Type B pancreatic cell (in vitro differentiated cells): Measurements from ENCODE around the gene BMP2K. TPM values are rescaled to one million over a fixed set of nuclear protein-coding genes. Genes with fewer than 3 reads are reported as not detected.

Experiments used
- DNase-seq: peaks from one replicate; pipeline ENCODE4 v3.0.0; 2021; ENCODE audit warnings: mixed read lengths; ENCODE audit not compliant: unreplicated experiment; ENCODE audit errors: extremely low spot score
- H3K27ac Mint-ChIP-seq: 2 replicates; pipeline ENCODE4 v1.8.0; 2021; ENCODE audit warnings: mild to moderate bottlenecking, mixed read lengths
- H3K27me3 Mint-ChIP-seq: 2 replicates; pipeline ENCODE4 v1.8.0; 2021; ENCODE audit warnings: mixed read lengths
- H3K36me3 Mint-ChIP-seq: 2 replicates; pipeline ENCODE4 v1.8.0; 2021; ENCODE audit warnings: mixed read lengths
- H3K4me1 Mint-ChIP-seq: one replicate; pipeline ENCODE4 v1.8.0; 2021; ENCODE audit warnings: mixed read lengths; ENCODE audit not compliant: unreplicated experiment
- H3K4me3 Mint-ChIP-seq: 2 replicates; pipeline ENCODE4 v1.8.0; 2021; ENCODE audit warnings: mild to moderate bottlenecking, mixed read lengths
- H3K9me3 Mint-ChIP-seq: 2 replicates; pipeline ENCODE4 v1.8.0; 2021; ENCODE audit warnings: mixed read lengths
- CTCF ChIP-seq: fragments of 200-600 bp; sonication (generic); conservative IDR thresholded peaks from 2 replicates; pipeline ENCODE4 v1.5.0; 2021; ENCODE audit warnings: antibody characterized with exemption, mild to moderate bottlenecking
- total RNA-seq: library from RNA; stranded (reverse); gene quantifications from 2 replicates; pipeline ENCODE4 v1.2.1, GENCODE V29; 2021; ENCODE audit warnings: low replicate concordance

BMP2K gene
- total RNA-seq, 1 donor from 2014 or later = 40.9 TPM

- Mint-ChIP-seq H3K27me3 (no peaks in the 10 kb centered on the region), H3K4me1 (no peaks in the 10 kb centered on the region), H3K27ac (no peak overlapping the region), H3K9me3 (no peaks in the 10 kb centered on the region), H3K4me3 (no peak overlapping the region), H3K36me3 (no peaks in the 10 kb centered on the region)
- no peak for DNase-seq
- TF ChIP-seq CTCF = no peak
These were observed 39.1 kb upstream of the BMP2K start for GRCh38 chr4:78737035-78737434.

GRCh38 chr4:78737973-78738372, 38.2 kb upstream of the BMP2K start:
- Mint-ChIP-seq H3K36me3 (no peaks in the 10 kb centered on the region), H3K27me3 (no peaks in the 10 kb centered on the region), H3K27ac (no peak overlapping the region), H3K4me3 (no peak overlapping the region), H3K9me3 (no peaks in the 10 kb centered on the region), H3K4me1 (no peaks in the 10 kb centered on the region)
- no peak for TF ChIP-seq CTCF
- no peak for DNase-seq

GRCh38 chr4:78742300-78742699, 33.9 kb upstream of the BMP2K start:
- no peak for DNase-seq
- Mint-ChIP-seq H3K9me3 (no peaks in the 10 kb centered on the region), H3K4me1 (no peaks in the 10 kb centered on the region), H3K27me3 (no peaks in the 10 kb centered on the region), H3K4me3 (no peak overlapping the region), H3K36me3 (no peaks in the 10 kb centered on the region), H3K27ac (no peak overlapping the region)
- TF ChIP-seq CTCF = no peak

GRCh38 chr4:78747475-78747922, 28.7 kb upstream of the BMP2K start:
- DNase-seq = no peak
- no peak for TF ChIP-seq CTCF
- no peak overlapping the region for H3K27ac Mint-ChIP-seq
- no peak overlapping the region for H3K4me3 Mint-ChIP-seq
- no peaks in the 10 kb centered on the region for H3K4me1 Mint-ChIP-seq
- no peaks in the 10 kb centered on the region for H3K27me3 Mint-ChIP-seq
- H3K36me3 Mint-ChIP-seq = no peaks in the 10 kb centered on the region
- H3K9me3 Mint-ChIP-seq = no peaks in the 10 kb centered on the region

- DNase-seq = no peak
- TF ChIP-seq CTCF = no peak
- Mint-ChIP-seq H3K9me3 (no peaks in the 10 kb centered on the region), H3K27me3 (no peaks in the 10 kb centered on the region), H3K4me3 (no peak overlapping the region), H3K27ac (no peak overlapping the region), H3K4me1 (no peaks in the 10 kb centered on the region), H3K36me3 (no peaks in the 10 kb centered on the region)
These were observed 27.8 kb upstream of the BMP2K start for GRCh38 chr4:78748381-78748780.
